NCI-H128 (cell line): ENCODE results near the gene ANXA2.
"Not testable (repeated sequence)": the region's sequence is repeated elsewhere in the genome, so short reads cannot be mapped to it uniquely, and the experiment has no call there.

ENCODE experiments used
- DNase-seq: peaks from one replicate; lab custom pipeline; 2025; ENCODE audit not compliant: unreplicated experiment; lab: John Stamatoyannopoulos, UW

Gene ANXA2

GRCh38 chr15:60397772-60398445, at the start of gene ANXA2:
ANXA2 (minus strand) TSS chr15:60397986; CDS start chr15:60386075, 11,911 bp downstream.
- DNase-seq = no peak

DNA sequence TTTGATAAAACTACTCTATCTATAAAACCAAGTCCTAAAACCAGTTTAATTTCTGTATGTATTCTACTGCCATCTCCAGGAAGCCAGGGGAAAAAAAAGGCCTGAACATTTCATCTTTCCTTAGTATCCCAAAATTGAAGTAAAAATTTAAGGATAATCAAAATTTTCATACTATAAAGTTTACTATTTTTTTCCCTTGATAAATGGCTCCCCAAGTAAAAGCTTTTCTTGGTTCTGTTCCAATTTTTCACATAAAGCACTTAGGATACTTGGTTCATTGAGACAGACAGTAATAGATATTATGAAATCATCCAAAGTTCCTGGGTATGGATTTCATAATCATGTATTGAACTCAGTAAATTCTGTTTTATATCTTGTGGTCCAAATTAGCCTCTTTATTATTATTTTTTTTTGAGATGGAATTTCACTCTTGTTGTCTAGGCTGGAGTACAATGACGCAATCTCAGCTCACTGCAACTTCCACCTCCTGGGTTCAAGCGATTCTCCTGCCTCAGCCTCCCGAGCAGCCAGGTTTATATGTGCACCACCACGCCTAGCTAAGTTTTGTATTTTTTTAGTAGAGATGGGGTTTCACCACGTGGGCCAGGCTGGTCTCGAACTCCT, 46.6 kb upstream of the ANXA2 start:
- DNase-seq = no peak

- no peak for DNase-seq
Observed at GRCh38 chr15:60442763-60443162, 45.0 kb upstream of the ANXA2 start.

GRCh38 chr15:60442031-60442650, 44.4 kb upstream of the ANXA2 start:
- no peak for DNase-seq

- DNase-seq = no peak
Observed at GRCh38 chr15:60441331-60441730, 43.5 kb upstream of the ANXA2 start.

- no peak for DNase-seq
Observed at GRCh38 chr15:60438646-60439045, 40.9 kb upstream of the ANXA2 start.

DNA sequence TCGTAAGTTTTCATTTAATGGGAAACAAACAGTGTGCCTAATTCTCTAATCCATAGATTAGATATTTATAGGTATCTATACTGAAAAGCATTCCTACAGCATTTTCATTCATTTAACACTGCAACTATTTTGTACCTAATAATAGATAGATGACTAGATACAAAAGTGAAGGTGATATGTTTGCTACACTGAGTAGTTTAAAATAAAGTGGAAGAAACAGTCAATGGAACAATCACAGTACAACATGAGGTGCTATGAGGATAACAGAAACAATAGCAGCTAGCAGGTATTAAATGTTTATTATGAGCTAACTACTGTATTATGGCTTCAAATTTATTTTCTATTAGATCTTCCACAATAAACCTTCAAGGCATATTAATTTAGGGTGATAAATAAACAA, 31.1 kb upstream of the ANXA2 start:
- no peak for DNase-seq

GRCh38 chr15:60426870-60427508, 29.2 kb upstream of the ANXA2 start:
- no peak for DNase-seq

DNA sequence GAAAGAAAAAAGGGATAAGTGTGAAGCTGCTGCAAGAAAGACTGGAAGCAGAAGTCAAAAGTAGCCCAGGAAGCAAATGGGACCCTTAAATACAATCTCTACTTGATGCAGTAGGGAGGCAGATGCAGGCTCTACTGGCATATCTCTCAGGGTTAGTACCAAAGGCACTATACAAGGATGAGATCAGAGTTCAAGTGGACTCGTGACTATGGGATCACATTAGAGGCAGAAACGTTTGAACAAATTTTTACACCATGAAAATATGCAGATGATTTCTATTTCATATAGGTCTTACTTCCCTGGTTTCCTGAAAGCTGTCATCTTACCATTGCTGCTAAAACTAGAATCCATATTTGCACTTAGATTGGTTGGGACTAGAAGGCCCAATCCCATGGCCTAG, 27.7 kb upstream of the ANXA2 start:
- no peak for DNase-seq

GRCh38 chr15:60424006-60424405, 26.2 kb upstream of the ANXA2 start:
- no peak for DNase-seq

DNA sequence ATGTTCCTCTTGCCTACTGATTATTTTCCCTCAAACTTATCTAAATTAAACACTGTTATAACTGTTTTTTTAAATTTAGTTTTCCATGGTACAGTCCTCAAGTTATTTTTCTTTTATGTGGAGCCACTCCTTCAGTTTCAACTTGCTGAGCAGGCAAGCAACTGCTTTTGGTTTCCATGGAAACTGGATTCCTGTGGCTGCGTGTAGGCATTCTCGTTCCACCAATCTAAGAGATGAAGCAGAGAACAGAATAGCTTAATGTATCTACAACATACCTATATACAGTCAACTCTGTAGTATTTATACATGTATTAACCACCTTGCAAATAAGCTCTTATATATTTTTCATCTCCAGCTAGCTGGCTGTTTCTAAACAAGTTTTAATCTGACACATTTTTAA, 25.8 kb upstream of the ANXA2 start:
- no peak for DNase-seq

GRCh38 chr15:60421544-60421943, 23.8 kb upstream of the ANXA2 start:
- no peak for DNase-seq

DNA sequence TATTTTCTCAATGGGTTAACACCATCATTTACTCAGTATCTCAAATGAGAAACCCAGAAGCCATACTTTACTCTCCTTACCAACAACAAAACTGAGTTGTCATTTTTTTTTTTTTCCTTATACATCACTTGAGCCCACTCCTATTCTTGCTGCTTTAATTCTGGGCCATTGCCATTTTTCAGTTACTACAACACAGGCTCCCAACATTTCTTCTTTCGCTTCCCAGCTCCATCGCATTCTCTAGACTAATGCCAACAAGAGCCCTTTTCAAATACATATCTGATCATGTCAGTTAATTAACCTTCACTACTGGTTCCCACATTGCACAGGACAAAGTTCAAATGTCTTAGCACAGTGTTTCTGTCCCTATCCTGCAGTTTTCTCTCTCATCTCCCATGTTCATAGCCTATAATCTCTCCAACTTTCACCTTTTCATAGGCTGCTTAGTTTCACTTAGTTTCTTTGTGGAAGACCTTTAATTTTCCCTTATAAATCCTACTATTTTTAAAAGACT, 22.5 kb upstream of the ANXA2 start:
- DNase-seq = no peak

GRCh38 chr15:60419753-60420152, 22.0 kb upstream of the ANXA2 start:
- DNase-seq = no peak

GRCh38 chr15:60418096-60418495, 20.3 kb upstream of the ANXA2 start:
- no peak for DNase-seq

DNA sequence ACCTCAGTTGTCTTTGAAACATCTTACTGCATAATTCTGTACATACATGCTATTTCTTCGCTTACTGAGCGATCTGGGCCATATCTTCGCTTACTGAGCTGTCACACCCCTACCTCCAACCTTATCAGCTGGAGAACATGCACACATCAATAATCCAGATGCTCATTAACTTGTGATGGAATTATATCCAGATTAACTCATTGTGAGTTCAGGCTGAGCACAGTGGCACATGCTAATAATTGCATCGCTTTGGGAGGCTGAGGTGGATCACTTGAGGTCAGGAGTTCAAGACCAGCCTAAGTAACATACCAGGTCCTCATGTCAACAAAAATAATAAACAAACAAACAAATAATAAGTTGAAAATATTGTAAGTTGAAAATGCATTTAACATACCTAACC, 19.3 kb upstream of the ANXA2 start:
- no peak for DNase-seq

- no peak for DNase-seq
Observed at GRCh38 chr15:60416484-60416883, 18.7 kb upstream of the ANXA2 start.

DNA sequence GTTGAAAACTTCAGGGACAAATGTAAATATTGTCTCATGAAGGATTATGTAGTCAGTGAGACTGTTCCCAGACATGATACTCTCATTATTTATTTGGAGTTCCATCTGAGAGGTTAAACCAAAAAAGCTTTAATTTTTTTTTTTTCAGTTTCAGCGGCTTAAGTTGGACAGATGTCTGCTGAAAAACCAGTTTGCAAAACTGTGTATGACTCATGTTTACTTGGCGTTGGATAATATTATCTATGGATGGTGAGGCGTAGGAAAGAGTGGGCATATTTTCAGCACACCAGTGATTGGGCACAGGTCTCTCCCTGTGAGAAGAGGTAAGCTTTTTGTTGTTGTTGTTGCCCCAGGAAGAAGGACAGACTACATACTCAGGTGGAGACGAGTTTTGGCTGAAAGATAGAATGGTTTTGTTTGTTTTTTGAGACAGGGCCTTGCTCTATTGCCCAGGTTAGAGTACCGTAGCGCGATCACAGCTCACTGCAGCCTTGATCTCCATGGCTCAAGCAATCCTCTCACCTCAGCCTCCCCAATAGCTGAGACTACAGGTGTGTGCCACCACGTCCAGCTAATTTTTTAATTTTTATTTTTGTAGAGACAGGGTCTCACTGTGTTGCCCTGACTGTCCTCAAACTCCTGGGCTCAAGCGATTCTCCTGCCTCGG, 16.4 kb upstream of the ANXA2 start:
- no peak for DNase-seq

- DNase-seq = no peak
Observed at GRCh38 chr15:60413231-60413824, 15.5 kb upstream of the ANXA2 start.

- DNase-seq = not testable (repeated sequence)
Observed at GRCh38 chr15:60412807-60413206, 15.0 kb upstream of the ANXA2 start.
